ENCODE measurements around the gene CPA5.

The CPA5 gene

DNA sequence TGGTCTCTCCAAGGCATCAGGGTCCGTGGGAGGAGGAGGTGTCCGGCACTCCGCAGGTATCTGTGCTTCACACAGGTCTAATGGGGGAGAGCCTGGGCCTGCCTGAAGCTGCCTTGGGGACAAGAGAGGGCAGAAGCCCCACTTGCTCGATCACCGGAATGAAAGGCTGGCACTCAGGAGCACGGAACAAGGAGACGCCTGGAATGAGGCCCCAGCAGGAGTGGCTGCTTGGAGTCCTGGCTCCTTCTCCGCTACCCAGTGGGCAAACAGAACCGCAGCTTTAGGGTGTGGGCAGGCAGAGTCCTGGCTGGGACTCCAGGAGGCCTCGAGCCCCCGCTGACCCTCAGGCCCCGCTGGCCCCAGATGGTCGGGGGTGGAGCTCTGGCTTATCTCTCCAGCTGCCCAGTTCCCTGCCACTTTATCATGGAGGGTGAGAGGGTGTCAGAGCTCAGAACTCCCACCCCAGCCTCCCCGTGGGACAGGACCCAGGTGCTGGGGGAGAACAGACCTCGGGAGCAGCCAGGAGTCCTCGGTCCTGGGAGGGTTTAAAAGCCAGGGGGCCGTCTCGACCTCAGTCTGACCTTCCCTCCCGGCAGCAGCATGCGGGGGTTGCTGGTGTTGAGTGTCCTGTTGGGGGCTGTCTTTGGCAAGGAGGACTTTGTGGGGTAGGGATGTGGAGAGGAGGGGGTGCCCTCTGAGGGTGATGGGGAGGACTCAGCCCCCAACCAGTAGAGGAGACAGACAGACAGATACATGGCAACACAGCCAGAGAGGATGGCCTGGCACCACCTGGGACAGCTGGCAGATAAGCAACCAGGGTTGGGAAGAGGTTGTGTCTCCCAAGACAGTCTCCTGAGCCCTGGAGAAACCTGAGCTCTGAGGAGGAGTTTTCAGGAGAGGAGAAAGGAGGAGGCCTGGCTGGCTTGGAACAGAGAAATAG, 35.6 kb downstream of the CPA5 start, which contains the start of gene CPA1:
Gene CPA1 (plus strand): TSS at position 574 of the 940 bp plus-strand sequence. CDS start 27 bp downstream, at position 601.
- DNase-seq: no peak

DNA sequence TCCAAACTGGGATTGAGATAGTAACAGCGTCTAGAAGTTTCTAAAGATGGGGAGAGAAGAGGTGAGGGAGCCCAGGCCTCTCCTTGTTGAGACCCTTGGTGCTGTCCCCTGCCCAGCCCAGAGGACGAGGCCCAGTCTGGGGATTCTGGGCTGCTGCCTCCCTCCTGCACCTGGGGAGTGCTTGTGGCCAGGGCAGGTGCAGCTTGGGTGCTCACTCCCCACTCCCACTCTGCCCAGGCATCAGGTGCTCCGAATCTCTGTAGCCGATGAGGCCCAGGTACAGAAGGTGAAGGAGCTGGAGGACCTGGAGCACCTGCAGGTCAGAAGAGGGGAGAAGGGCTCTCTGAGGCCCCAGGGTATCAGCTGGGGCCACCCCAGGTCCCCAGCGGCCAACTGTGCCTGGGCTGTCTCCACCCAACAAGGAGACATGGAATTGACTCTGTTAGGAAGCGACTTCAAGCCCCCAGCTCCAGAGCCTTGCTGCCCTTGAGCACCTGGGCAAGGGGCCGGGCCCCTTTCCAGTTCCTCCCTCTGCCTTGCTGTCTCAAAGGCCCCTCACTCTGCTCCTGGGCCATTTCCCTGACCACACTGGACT, 36.3 kb downstream of the CPA5 start:
- no peak for DNase-seq

DNA sequence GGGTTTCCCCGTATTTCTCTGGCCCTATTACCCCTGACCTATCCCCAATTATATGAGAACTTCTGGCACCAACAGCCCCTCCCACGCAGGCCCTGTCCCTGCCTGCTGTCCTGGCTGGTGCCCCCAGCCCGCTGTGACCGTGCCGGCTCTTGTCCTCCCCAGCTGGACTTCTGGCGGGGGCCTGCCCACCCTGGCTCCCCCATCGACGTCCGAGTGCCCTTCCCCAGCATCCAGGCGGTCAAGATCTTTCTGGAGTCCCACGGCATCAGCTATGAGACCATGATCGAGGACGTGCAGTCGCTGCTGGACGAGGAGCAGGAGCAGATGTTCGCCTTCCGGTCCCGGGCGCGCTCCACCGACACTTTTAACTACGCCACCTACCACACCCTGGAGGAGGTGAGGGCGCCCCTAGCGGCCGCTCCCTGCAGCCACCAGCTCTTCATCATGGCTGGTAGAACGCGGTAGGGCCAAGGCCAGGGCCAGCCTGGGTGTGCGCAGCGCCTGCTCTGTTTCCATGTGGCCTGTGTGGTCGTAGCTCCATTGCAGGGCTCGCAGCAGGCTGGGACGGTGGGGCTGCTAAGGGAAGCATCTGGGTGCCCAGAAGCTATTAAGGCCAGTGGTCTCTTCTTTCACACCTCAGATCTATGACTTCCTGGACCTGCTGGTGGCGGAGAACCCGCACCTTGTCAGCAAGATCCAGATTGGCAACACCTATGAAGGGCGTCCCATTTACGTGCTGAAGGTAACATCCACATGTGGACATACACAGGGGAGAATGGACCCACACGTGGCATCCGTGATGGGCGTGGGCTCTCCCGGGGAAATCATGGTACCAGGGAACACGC, 37.1 kb downstream of the CPA5 start:
- DNase-seq: no peak

DNA sequence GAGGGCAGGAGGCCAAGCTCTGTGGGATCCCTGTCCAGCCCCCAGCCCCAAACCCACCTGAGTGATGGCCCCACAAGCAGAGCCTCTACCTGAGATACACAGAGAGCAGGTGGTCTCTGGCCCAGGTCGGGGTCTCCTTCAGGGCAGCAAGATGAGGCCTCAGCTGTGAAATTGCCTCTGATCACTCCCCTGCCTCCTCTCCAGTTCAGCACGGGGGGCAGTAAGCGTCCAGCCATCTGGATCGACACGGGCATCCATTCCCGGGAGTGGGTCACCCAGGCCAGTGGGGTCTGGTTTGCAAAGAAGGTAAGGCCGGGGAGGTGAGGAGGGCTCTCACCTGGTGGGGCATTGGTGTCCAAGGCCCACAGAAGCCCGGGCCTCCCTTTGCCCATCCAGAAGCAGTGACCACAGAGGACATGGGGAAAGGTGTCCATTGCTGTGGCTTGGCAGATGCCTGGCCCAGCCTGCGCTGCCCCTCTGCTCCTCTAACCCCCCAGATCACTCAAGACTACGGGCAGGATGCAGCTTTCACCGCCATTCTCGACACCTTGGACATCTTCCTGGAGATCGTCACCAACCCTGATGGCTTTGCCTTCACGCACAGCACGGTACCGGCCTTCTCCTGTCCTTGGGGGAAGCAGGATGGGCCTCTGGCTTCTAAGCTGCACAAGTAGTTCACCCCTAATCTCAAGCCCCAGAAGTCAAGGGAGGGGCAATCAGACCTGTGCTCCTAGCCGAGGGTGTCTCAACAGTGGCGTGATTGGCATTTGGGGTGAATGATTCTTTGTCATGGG, 38.8 kb downstream of the CPA5 start:
- DNase-seq: no peak

DNA sequence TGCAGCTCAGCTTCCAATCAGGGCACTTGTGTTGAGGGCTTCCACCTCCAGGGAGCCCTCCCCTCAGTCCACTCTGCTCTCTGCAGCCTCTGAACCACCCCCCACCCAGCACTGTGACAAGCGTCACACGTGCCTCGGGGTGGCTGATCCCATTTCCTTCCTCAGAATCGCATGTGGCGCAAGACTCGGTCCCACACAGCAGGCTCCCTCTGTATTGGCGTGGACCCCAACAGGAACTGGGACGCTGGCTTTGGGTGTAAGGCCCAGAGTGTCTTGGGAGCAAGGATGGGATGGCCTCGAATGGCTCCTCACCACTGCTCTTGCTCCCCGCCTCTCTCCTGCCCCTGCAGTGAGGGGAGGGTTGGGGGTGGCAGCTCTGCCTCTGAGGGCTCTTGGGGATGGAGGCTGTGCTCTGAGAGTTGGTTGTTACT, 39.8 kb downstream of the CPA5 start:
- DNase-seq: no peak

DNA sequence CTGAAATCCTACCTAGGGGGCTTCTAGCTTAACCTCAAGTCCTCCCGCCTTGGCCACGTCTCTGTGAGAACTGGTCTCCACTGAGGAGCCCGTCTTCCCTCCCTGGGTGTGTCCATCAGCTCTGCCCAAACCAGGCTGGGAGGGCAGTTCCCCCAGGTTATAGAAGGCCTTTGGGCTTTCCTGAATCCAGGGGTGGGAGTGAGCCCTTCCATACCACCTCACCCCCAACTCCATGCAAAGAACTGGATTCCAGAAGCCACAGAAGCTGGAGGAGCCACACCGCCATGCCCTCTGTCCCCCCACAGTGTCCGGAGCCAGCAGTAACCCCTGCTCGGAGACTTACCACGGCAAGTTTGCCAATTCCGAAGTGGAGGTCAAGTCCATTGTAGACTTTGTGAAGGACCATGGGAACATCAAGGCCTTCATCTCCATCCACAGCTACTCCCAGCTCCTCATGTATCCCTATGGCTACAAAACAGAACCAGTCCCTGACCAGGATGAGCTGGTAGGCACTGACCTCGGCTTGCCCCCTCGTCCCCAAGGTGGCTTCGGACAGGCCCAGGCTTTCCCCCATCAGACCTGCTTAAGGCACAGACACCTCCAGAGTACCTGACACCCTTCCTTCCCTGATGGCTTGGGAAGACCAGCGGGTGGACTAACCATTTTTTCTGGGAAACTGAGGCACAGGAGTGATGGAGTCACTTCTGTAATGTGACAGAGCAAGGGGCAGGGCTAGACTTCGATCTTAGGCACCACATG, 40.4 kb downstream of the CPA5 start:
- DNase-seq: no peak

DNA sequence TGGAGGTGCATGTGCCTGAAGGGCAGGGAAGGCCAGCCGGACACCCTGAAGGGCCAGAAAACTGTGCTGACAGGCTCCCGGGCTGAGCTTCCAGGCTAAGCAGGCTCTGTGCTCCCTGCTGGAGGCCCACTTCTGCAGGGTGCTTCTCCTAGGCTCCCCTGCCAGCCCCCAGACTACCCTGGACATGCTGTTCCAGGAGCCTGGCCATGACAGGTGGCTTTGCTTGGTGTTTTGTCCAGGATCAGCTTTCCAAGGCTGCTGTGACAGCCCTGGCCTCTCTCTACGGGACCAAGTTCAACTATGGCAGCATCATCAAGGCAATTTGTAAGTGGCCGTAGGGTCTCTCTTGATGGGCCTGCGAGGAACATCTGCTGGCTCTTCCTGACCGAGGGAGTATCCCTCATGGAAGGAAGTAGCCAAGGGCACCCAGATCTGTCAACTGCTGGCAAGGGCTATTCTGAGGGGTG, 41.0 kb downstream of the CPA5 start:
- no peak for DNase-seq

DNA sequence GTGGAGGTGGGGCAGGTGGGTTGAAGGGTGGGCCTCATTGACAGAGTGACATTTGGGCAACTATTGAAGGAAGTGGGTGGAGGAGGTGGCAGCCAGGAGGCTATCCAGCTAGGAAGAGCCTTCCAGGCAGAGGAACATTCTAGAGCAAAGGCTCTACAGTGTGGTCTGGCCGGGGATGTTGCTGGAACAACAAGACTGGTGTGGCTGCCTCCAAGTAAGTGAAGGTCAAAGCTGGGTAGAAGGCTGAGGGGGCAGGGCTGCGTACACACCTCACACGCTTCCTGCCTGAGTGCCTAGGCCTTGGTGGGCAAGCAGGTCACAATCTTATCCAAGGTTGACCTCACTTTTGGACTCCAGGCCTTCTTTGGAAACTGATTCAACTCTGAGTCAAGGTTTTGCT, 42.3 kb downstream of the CPA5 start:
- no peak for DNase-seq

DNA sequence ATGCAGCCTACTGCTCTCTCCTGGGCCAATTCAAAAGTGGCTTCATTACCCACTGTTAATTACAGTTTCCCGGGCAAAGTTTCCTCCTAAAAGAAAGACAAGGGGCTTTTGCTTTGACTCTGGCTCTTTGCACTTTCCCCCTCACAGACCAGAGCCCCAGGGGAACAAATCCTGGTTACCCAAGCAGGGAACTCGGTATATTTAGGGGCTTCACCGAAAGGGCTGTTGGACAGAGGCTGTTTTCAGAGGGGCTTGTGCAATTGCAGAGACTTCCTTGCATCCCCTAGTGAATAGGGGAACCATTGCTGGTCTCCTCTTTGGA, 42.7 kb downstream of the CPA5 start:
- DNase-seq: no peak

DNA sequence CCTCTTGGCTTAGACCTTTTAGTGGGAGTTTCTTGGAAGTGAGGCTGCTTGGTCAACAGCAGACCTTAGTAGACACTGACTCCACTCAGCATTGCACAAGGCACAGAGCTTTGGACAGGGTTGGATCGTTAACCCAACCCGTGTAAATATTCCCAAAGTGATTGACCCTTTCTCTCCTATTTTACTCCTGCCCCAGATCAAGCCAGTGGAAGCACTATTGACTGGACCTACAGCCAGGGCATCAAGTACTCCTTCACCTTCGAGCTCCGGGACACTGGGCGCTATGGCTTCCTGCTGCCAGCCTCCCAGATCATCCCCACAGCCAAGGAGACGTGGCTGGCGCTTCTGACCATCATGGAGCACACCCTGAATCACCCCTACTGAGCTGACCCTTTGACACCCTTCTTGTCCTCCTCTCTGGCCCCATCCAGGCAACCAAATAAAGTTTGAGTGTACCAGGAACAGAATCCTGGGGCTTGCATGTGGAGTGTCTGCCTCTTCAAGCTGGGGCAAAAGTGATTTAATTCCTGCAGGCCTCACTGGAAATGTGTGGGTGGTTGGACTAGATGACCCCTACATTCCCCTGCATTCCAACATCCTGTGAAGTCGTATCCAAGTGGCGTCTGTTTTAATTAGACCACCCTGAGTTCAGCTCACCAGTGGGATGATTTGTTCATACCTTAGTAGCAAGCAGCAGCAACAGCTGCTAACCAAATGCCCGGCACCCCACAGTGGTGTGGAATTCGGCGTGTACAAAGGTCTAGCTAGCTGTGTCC, 43.2 kb downstream of the CPA5 start:
- no peak for DNase-seq

DNA sequence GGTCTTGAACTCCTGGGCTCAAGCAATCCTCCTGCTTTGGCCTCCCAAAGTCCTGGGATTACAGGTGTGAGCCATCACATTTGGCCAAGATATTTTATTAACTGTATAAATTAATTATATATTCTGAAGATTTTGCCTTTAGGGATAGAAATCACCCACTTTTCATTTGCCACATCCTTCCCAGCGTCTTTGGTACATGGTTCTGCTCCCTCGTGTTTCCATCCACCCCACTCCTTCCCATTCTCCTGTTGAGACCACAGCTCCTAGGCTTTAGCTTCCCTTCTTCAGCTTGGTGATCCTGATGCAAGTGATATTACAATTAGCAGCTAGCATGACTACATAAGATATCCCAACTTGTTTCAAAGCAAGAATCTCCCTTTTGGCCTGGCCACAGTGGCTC, 44.1 kb downstream of the CPA5 start:
- no peak for DNase-seq

DNA sequence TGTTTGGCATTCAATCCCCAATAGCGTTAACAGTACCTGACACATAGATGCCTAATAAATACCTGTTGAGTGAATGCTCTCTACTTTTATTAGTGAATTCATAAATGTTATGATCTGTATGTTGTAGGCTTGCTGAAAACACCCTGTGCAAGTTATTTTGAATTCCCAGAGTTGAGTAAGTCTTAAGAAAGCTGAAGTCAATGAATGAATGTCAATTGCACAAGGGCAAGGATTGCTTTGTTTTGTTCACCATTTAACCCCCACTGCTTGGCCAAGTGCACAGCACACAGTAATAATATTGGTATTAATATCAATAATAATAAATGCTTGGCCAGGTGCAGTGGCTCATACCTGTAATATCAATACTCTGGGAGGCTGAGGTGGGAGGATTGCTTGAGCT, 45.9 kb downstream of the CPA5 start:
- DNase-seq: no peak

DNA sequence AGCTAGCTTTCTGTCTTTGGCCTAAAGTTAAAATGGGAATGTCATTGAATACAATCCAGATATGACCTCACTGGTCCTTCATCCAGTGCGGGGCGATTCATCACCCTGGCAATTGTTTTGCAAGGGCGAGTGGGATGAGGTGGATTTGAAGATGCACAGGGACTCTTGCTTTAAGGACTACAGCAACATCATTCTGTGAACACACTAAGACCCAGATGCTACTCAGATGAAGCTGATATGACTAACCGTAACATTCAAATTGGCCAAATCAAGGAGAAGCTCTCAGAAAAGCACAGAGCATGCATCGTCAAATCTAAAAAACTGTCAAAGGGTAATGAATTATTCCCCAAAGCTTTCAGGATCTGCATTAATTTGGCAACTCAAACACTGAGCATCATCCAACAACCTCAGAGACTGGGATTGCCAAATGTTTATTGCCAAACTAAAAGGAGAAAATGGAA, 48.5 kb downstream of the CPA5 start:
- no peak for DNase-seq

DNA sequence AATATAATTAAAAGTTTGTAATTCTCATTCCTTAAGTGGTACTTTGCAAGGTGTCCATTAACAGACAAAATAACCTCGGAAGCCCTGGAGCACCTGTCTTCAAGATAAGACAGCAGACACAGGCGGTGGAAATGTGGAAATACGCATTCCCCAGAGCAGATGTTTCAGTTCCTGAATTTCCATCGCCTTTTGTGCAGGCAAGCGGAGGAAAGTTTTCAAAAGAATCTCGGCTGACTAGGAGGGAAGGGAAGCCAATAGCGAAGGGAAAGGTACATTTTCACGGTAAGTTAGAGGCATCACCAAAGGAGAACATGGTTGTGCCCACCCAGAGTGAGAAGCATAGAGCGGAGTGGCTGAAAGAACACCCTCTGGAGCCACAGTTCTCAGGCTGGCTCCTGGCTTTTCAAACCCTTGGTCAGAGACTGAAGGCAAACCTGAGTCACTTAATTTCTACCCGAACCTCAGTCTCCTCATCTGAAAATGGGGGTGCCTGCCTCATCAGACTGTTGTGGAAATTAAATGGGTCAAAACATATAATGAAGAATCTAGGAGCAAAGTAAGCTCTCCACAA, 49.3 kb downstream of the CPA5 start:
- no peak for DNase-seq

DNA sequence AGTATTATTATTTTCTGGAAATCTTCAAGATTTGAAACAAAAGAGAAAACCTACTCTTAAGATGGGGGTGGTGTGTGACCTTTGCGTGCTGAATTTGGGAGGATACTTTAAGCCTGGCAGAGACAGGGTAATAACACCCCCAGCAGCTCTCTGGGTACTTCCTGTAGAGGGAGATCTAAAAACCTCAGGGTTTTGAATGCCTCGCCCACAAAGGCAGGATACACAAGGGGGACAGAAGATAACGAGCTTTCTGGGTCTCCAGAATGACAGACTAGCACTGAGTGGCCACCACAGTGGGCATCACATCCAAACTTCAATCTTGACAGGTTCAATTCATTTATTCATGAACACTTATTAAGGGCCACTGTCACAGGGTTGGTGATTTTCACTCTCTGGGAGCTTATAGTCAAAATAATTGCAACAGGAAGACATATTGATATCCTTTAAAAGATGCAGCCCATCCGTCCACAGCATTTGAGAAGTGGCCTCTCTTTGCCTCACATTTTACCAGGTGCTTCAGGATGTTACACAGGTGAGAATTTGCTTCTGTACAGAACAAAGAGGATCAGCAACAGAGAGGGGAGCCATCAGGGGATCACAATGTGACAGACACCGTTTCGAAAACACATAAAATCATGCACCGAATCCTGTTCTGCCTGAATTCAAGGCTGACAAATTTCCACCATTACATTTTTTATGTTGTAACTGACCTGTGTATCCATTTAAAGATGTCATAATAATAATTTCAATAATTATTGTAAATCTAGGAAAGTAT, 50.0 kb downstream of the CPA5 start:
- DNase-seq: no peak

DNA sequence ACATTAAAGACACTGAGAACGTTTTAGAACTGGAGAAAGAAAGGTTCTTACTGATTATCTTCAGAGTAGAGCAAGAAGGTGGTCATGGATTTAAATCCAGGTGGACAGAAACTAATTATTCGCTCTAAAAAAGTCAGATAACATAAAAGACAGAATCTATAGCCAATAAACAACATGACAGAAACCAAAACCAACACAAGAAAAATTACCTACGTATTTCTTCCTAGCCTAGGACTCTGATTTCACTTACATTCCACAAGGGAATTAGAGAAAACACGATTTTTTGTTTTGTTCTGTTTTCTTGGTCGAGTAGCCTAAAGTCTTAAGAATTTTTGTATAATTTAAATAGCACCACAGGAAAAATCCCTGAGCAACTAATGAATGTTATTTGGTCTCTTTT, 50.8 kb downstream of the CPA5 start:
- DNase-seq: no peak

DNA sequence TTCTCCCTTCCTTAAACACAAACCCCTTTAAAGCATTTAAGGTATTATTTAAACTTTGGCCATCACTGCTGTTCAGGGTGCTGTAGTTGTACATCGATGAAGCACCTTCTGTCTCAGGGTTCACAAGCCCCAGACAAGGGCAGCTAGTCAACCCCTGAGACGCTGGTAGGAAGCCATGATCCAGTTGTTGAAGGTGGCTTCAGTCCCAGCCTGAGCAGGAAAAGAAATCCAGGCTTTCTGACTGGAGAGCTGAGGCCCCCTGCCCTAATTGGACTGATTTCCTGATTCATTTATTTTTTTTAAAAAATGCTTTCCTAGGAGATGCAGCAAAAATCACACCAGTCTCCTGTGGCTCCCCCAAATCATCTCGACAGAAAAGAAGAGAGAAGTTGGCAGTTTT, 51.5 kb downstream of the CPA5 start:
- no peak for DNase-seq

DNA sequence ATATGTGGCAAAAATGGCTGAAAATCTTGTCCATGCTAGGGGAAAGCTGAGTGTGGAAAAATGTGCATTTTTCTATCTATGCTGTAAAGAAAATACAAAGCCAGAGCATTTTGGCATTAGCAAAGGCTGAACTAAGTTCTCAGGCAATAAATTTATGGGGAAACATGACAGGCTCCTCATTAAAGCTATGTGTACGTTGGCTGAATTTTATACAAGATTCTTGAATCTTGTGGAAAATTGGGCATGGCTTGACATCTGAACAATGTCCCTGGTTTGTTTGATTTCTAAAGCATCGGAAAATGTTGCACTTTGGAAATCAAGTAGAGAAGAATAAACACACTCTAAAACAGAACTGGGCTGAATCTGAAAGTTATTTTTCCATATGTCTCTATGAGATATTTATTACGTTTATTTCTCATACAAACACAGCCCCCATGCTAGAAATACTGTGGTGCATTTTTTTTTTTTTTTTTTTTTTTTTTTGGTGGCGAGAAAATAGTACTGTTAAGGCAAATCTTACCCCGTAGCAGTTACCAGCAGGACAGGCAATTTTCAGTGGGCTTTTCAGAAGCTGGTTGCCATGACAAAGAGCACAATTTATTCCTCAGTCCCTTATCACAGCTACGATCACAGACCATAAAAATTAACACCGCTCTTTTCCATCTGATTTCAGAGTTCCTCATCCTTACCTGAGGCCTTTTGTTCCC, 52.6 kb downstream of the CPA5 start:
- no peak for DNase-seq

DNA sequence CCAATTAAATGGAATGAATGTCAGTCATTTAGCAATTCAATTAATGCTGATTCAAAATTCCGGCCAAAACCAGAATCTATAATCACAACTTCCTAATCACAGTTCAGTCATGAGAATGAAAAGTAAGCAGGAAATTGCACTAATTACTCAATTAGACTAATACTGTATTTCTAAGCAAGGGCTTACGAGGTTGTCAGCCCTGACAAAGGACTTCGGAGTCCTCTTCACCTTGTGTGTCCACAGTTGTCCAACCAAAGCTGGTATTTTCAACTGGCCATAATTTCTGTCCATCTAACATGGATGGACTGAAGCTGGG, 53.1 kb downstream of the CPA5 start:
- no peak for DNase-seq

All from SHP77 (cell line).